ENCODE results near the gene NBPF1.
A peak's percentile ranks its signal among the peaks of the same experiment; 100 is the strongest.
"Not testable (repeated sequence)": the region's sequence is repeated elsewhere in the genome, so short reads cannot be mapped to it uniquely, and the experiment has no call there.

Gene NBPF1

DNA sequence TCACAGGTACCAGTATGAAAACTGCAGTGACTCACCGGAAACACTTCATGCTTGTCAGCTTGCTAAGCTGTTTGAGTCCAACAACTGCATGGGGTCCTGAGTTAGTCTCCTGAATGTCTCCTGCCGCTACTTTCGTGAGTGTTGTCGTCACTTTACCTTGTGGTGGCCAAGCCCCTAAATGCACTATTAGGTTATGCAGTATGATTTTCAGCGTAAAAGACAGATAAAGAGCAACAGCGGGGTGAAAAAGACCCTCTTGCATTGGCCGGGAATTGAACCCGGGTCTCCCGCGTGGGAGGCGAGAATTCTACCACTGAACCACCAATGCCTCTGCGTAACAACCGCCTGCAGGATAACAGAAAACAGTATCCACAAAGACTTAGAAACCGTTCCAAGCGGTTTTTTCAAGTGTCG is 67.7 kb downstream of the NBPF1 start:
- not testable (repeated sequence) for DNase-seq (ENCODE audit: low read depth)

DNA sequence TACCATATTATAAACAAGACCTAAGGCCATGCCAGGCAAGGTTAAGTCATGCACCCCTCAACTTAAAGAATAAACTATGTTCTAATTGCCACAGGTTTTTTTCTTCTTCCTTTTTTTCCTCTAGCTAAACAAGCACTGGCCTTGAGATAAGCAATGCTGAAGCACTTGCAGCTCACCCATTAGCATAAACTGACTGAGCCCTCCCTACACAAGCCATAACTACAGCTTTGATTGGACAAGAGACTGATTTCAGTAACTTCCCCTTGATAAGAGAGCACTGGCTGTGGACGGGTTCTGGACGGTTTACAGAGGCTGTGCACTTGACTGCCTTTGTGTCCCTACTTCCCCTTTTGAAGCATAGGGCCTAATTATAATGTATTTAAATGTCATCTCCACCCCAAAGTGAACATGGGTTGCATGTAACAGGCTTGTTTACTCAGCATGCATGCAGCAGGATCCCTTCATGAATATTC is 72.9 kb downstream of the NBPF1 start:
- not testable (repeated sequence) for DNase-seq (ENCODE audit: low read depth)

DNA sequence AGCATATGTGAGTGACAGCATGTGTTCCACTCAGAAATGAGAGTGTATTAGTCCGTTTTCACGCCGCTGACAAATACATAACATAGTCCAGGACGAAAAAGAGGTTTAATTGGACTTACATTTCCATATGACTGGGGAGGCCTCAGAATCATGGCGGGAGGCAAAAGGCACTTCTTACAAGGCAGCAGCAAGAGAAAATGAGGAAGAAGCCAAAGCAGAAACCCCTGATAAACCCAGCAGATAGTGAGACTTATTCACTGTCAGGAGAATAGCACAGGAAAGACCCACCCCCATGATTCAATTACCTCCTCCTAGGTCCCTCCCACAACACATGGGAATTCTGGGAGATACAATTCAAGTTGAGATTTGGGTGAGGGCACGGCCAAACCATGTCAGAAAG is 75.8 kb downstream of the NBPF1 start:
- not testable (repeated sequence) for DNase-seq (ENCODE audit: low read depth)

DNA sequence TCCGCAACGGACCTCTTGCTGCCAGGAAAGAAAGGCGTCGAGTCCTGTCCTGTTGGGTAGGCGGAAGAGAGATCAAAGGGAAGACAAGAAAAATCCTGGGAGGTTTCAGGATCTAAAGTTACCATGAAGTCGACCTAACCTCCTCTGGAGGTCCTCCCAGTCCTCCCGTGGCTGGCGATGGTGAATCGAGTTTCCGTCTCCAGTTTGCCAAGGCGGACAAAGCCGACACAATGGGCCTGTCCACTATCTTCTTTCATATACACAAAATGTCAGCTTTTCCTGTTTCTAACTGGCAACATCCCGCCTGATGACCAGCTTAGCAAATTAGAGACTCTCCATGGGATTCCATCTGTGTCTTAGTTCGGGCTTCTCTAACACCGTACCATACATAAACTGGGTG is 76.6 kb downstream of the NBPF1 start:
- DNase-seq (ENCODE audit: low read depth) = not testable (repeated sequence)

DNA sequence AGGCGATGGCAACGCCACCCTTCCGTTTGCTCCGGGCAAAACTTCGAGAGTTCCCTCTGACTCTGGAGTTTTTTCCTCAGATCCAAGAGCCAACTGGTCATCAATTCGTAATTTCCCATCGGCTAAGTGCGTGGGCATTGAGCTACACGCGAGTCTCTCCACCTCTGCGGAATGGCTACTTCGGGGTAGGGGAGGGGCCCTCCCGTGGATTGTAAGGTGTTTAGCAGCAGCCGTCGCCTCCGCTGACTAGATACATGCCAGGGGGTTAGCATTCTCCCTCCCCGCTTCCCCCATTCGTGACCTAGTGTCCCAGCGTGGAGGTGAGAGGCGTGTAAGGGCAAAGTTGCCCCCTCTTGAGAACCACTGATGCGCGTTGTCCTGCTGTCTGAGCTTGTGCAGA is 77.5 kb downstream of the NBPF1 start:
- DNase-seq (ENCODE audit: low read depth) = not testable (repeated sequence)

DNA sequence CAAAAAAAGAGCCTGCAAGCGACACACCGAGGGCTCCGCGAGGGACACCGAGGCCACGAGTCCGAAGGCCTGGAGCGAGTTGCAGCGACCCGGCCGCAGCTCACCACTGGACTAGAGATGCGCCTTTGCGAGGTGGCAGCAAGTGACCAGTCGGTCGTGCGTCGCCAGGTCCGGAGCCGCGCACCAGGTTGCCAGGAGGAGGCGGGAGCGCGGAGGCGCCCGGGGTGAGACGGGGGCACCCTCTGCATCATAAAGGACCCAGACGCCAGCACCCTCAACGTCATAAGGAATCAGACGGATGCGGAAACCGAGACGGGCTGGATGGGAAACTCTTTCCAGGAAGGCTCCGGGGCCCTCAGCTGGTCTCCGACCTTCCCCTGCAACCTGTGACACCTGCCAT is 77.9 kb downstream of the NBPF1 start:
- not testable (repeated sequence) for DNase-seq (ENCODE audit: low read depth)

DNA sequence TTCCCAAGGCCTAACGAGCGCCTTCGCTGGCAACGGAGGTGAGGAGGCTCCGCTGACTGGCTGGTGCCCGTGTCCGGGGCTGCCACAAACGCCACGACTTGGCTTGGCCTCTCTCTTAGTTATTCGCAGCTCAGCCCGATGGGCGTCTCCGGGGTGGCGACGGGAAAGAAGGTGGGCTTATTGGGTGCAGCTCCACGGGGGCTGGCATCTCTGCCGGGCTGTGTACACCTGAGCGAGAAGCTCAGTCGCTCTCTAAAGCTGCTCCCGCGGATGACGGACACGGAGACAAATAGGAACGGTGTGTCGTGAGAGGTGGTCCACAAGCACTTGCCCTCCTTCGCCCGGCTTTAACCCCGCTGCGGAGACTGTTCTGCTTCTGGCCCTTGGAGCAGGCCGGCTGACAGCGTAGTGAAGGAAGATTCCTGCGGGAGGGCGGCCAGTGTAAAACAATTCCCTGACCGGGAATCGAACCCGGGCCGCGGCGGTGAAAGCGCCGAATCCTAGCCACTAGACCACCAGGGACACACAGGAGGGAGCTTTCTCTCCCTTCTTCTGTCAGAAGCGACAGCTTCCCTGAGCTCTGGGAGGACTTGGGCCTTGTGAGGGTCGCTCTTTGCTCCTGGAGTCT is 78.4 kb downstream of the NBPF1 start:
- not testable (repeated sequence) for DNase-seq (ENCODE audit: low read depth)

DNA sequence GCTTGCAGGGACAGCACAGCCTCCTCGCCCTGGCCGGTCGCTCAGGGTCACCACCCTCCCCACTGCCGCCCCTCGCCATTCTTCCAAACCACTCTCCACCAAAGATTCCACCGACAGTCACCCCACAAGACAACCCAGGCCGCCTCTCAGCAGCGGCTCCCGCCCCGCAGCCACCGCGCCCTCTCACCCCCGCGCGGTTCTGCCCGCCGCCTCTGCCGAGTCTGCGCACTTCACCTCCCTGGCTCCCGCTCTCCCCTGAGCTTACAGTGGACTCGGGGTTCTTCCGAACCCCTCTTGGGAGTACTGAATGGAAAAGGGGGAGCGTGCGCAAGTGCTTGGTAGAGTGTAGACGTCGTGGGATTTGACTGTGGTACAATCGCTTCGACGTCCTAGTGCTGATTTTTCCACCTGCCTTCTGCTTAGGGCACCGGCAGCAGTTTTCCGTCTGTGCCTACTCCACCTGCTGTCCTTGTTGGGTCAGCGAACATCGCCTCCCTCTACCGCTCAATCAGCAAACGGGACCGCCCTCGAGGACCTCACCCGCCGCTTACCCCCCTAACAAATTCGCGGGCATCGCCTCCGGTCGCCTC is 79.0 kb downstream of the NBPF1 start:
- not testable (repeated sequence) for DNase-seq (ENCODE audit: low read depth)

DNA sequence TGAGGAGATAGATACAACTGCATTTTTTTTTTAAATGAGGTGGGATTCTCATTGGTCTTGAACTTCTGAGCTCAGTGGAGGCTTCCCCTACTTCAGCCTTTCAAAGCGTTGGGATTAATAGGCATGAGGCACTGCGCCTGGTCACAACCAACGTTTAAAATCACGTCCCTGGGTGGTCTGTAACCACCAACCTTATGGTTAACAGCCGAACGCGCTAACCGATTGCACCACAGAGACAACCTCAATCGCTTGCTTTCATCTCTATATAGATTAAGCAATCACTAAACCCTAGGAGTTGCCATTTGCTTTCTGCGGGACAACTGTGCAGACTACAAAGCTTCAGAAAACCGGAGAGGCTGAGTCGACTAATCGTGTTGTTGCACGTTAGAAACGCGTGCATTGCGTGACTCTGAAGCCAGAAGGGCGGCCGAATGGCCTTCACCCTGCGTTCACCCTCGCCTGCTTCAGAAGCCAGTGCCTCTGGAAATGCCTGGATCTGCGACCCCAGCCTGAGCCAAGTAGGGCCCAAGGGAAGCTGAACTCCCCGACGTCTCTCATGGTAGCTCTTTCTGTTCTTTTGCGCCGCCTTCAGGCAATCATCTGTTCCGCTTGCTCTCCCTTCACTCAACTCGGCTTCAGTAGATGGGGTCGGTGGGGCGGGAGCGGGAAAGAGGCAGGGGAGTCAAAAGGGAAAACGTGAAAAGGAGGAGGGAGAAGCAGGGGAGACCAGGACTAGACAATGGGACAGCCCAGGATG is 81.0 kb downstream of the NBPF1 start:
- DNase-seq (ENCODE audit: low read depth) = not testable (repeated sequence)

DNA sequence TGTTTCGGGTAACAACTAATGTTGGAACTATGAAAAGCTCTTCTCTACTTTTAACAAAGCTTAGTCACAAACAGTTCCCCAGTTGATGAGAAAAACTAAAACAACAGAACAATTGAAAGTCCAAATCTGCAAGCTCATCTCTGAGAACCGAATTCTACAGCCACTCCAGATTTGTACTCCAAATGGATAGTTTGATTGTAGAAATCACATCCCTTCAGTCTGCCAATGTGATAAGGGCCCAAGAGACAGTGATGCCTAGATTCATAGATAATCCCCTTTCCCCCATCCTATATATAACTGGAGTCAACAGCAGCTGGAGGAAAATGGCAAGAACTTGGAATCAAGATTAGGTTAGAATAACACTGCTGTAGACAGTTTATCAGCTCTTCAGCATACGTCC is 85.0 kb downstream of the NBPF1 start:
- DNase-seq (ENCODE audit: low read depth) = not testable (repeated sequence)

DNA sequence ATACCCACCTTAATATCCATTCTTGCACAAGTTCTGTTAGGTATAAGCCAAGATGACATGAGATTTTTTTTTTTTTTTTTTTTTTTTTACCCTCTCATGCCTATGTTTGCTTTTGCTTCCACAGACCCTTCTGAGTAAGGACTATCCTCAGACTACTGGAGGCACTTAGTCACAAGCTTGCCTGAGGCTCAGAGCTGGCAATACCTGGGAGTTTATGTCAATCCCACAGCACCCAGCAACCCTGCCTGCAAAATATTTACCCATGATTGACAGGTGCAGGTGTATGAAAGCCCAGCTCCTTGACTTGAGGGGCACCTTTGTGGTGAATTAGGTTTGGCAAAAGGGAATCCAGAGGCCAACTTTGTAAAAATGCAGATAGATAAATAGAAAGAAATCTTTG is 87.6 kb downstream of the NBPF1 start:
- DNase-seq (ENCODE audit: low read depth) = not testable (repeated sequence)

DNA sequence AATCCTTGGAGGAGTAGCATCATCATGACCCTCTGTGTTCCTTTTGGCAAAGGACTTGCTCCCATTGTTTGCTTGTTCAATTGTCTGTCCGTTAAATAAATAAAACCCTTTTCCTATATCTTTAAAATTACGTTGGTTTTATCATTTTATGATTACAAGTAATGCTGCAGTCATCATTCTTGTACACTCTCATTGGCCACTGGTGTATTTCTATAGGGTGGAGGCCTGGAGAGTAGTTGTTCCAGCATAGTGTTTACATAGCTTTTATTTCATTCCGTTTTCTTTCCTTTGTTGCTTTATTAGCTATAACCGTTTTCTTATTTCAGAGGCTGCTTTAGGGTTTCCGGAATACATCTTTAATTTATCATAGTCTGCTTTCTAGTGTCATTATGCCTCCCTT is 91.7 kb downstream of the NBPF1 start:
- DNase-seq (ENCODE audit: low read depth) = not testable (repeated sequence)

DNA sequence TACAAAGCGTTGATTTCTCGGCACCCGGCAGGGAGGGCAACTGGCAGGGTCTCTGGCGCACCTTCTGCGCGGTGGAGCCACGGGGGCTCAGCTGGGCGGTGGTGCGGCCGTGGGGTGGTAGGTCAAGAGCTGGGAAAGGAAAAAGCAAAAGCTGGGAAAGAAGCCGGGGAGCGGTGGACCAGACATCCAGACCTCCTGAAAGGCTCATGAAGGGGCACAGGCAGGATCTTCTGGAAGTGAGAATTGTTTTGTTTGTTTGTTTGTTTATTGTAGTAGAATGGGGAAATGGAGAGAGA is 92.1 kb downstream of the NBPF1 start:
- DNase-seq (ENCODE audit: low read depth) = no peak

DNA sequence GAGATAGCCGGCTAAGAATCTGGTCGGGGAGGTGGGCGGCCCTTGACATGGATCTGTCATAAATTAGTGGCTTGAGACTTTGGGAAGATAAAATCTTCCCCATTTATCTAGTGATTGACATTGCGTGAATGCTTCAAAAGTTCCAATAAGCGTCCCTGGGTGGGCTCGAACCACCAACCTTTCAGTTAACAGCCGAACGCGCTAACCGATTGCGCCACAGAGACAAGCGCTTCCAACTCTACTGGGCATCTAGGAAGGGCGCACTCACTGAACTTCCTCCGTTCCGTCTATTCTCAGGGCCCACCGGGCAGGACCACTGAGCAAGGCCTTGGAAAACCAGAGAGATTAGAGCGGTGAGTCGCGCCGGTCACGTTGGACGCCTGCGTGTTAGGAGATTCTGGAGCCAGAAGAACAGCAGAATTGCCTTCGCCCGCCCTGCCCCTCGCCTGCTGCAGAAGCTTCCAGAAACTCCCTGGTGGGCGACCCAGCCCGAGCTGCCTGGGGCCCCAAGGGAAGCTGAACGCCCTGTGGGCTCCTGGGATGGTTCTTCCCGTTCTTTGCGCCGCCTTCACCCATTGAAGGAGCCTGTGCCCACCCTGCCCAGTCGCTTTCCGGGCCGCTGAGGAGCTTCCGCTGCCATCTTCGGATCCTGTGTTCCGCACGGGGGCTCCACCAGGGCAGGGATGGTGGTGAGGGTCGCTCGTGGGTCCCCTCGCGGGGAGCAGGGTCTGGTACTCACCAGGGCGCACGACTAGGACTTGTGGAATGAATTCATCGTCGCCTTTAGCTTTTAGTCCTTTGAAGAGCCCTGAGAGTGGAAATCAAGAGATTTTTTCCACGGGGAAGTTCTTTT is 92.7 kb downstream of the NBPF1 start:
- not testable (repeated sequence) for DNase-seq (ENCODE audit: low read depth)

DNA sequence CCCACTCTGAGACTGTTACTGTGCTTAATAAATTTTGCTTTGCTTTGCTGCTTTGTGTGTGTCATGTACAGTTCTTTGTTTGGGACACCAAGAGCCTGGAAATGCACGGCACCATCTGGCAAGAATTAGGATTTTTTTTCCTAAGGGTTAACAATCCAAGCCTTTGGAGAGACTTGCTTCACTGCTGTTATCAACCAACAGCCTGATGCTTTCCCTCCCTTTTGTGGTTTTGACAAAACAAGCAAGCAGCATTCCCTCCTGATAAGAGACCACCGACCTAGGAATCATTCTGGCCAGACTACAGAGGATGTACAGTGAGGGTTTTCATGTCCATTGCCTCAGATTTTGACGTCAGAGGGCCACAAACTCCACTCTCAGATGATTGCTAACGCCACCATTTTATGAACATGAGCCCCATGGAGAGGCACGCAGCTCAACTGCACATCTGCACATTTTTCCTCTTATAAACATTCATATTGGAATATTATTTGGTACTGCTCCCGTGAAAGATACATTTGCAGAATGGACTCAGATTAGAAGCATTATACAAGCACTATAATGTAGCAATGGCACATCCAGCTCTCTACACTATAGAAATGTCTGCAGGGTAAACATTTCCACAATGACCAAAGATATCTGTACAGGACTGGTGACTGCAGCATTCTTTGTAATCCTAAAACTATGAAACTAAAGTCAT is 94.0 kb downstream of the NBPF1 start:
- DNase-seq (ENCODE audit: low read depth) = not testable (repeated sequence)

DNA sequence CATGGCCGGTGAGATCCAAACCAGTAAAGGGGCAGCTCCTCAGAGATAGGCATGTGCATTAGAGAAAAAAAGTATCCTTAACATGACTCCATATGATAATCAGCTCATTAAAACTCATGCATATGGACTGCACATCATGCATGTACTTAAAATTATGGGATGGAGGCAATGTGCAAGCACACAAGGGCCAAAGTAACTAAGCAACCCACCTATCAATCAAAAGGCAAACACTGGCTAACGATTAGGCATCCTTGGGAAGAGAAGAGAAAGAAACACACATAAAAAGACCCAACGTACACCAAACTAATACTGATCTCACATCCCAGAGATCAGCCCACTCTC is 94.5 kb downstream of the NBPF1 start:
- not testable (repeated sequence) for DNase-seq (ENCODE audit: low read depth)

DNA sequence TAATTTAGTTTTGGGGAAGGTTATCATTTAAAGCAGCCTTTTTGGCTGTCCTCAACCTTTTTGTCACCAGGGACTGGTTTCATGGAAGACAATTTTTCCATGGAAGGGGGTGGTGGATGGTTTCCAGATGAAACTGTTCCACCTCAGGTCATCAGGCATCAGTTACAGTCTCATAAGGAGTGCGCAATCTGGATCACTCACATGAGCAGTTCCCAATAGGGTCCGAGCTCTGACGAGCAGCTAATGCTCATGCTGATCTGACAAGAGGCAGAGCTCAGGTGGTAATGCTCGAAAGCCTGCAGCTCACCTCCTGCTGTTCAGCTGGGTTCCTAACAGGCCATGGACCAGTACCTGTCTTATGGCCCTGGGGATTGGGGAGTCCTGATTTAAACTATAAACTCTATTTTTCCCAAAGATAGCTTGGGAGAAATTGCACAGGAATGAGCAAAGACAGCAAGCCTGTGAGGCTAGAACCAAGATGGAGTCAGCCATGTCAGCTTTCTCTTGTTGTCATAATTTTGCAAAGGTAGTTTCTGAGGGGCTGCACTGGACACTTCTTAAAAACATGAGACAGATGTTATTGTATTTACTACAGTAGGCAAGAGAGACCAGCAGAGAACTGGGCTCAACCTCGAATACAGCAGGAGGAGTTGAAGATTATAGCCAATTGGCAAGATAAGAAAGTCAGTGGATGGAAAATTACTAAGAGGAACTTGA is 96.5 kb downstream of the NBPF1 start:
- not testable (repeated sequence) for DNase-seq (ENCODE audit: low read depth)

DNA sequence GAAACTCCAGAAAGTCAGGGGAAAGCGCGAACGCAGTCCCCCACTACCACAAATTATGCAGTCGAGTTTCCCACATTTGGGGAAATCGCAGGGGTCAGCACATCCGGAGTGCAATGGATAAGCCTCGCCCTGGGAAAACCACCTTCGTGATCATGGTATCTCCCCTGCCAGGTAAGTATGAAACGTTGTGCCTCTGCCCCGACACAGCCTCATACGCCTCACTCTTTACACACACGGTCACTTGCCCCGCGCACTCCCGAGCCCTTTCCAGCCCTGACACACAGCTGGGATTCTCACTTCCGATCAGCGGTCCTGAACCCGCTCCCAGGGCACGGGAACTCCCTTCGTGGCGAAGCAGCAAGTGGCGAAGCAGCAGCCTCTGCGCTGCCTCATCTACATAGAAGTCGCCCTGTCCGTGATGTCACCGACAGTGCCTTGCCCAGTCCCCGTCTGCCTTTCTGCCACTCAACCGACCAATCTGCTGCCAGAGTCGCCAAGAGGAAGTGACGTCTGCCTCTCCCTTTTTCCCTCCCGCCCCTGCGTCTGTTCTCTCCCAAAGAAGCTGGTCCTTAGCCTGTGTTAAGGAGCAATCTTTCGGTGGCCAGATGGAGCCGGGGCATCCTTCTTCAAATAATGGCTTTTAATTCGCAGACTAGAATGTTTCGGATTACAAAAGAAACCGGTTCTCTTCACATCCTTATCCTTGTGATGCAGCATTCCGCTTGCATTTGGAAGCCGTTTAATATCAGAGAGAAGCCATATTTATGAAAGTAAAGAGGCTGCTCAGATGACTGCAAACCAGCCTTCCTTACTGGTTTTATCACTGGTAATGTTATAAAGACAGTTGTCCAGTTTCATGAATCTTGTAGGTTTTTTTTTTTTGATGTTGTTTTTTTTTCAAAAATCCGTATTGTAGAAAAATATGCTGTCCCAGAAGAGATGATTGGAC is 99.0 kb downstream of the NBPF1 start, which contains the start of gene RNU1-1:
Gene RNU1-1, minus strand, starts transcription at position 179 of the 949 bp plus-strand sequence.
- DNase-seq (ENCODE audit: low read depth) = peak; percentile 66

DNA sequence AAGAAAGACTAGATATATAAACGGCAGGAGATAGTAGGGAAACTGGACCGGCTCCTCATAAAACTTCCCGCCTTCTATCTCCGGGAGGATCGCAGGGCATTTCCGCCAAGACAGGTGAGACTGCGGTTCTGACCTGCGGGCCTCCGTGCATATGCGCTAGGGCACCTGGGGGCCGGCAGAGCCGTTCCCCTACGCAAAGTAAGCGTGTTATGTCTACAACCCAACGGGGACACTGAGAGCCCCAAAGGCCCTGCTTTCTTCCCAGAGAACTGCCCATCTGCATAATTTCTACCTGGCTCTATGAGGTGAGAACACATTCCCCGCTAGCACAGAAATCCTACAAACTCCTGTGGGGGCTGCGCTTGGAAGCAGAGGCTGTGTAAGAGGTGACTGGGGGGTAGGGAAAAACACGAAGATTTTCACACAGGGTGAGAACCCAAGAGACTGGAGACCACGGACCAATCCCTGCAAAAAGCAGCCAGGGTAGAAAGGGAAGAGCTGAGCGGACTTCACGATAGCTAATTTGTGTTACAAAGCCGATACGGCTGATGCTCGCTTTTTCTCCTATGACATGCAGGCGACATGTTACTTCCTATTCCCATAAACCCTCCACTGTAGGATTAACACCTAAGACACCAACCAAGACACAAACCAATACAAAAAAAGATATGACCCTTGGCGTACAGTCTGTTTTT is 99.8 kb downstream of the NBPF1 start:
- not testable (repeated sequence) for DNase-seq (ENCODE audit: low read depth)
